NCI-H2029 (cell line): ENCODE data around the gene PCSK1N.
"Not testable (repeated sequence)": the region's sequence is repeated elsewhere in the genome, so short reads cannot be mapped to it uniquely, and the experiment has no call there.

ENCODE experiments used
- DNase-seq: peaks from one replicate; lab custom pipeline; 2025; lab: John Stamatoyannopoulos, UW

PCSK1N gene

DNA sequence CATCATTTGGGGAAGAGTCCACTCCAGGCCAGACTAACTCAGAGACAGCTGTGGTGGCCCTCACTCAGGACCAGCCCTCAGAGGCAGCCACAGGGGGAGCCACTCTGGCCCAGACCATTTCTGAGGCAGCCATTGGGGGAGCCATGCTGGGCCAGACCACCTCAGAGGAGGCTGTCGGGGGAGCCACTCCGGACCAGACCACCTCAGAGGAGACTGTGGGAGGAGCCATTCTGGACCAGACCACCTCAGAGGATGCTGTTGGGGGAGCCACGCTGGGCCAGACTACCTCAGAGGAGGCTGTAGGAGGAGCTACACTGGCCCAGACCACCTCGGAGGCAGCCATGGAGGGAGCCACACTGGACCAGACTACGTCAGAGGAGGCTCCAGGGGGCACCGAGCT is 12.4 kb downstream of the PCSK1N start:
- no peak for DNase-seq

GRCh38 chrX:48819394-48819793 is 16.0 kb downstream of the PCSK1N start:
- DNase-seq: not testable (repeated sequence)

DNA sequence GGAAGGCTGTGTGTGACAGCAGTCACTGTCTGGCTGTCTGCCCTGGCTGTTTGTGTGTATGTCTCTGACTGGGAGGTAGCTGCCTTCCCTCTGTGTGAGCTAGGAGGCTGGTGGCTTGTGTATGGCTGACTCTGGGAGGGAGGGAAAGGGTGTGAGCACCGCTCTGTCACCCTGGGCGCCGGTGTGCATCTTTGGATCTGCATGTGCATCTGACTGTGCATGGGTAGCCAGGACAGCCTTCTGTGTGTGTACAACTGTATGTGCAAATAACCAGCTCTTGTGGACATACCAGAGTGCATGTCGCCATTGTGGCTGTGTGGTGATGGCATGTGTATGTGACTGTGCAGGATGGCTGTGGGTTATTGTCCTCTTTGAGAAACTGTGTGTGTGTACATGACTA is 16.5 kb downstream of the PCSK1N start:
- no peak for DNase-seq

DNA sequence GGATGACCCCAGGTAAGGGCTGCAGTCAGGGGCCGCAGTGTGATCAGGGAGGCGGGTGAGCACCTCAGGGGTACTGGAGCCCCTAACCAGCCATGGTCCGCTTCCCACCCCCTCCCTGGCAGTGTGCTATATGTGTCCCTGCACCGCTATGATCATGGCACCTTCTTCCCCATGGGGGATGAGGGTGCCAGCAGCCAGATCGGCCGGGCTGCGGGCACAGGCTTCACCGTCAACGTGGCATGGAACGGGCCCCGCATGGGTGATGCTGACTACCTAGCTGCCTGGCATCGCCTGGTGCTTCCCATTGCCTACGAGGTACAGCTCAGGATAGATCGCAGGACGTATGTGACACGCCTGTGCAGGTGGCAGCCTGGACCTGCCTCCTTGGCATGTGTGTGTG is 17.3 kb downstream of the PCSK1N start:
- DNase-seq: no peak

DNA sequence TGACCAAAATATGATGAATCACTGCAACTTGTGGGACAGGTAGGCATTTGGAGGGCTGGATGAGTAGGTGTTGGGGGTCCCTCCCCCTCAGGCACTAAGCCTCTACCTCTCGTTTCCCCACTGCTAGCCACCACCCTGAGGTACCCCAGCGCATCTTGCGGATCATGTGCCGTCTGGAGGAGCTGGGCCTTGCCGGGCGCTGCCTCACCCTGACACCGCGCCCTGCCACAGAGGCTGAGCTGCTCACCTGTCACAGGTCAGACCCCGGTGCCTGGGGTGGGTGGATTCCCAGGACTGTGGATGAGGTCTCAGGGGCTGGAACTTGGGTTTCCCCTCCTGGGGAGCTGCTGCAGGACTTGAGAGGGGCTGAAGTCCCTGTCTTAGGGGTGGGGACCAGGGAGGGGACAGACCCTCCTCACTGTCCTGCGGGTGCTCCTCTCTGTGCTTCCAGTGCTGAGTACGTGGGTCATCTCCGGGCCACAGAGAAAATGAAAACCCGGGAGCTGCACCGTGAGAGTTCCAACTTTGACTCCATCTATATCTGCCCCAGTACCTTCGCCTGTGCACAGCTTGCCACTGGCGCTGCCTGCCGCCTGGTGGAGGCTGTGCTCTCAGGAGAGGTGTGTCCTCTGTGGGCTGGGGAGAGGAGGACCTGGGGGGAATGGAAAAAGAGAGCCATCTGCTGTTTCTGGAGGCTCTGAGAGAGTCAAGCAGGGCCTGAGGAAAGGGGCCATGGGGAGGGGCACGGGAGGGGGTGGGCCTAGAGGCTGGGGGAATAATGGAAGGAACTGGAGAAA is 19.2 kb downstream of the PCSK1N start:
- no peak for DNase-seq

DNA sequence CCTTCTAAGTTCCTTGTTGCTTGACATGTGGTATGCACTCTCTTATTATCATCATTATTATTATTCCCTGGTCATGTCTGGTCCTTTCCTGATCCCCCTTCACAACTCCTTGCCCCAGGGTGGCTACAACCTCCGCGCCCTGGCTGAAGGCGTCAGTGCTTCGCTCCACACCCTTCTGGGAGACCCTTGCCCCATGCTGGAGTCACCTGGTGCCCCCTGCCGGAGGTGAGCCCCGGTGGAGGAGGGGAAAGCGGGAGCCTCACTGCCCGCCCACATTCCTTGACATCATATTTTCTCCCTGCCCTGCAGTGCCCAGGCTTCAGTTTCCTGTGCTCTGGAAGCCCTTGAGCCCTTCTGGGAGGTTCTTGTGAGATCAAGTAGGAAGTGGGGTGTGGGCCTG is 20.1 kb downstream of the PCSK1N start:
- no peak for DNase-seq

DNA sequence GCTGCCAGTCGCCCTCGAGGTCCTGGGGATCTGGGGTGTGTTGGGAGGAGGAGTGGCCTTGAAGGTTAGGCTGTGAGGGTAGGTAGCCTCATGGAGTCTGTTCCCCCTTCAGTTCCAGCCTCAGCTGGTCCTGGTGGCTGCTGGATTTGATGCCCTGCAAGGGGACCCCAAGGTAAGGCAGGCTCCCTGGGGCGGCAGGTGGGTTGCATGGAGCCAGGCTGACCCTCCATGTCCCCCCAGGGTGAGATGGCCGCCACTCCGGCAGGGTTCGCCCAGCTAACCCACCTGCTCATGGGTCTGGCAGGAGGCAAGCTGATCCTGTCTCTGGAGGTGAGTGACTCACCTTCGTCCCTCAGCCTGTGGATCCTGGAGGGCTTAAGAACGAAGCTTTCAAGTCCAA is 20.7 kb downstream of the PCSK1N start:
- no peak for DNase-seq

DNA sequence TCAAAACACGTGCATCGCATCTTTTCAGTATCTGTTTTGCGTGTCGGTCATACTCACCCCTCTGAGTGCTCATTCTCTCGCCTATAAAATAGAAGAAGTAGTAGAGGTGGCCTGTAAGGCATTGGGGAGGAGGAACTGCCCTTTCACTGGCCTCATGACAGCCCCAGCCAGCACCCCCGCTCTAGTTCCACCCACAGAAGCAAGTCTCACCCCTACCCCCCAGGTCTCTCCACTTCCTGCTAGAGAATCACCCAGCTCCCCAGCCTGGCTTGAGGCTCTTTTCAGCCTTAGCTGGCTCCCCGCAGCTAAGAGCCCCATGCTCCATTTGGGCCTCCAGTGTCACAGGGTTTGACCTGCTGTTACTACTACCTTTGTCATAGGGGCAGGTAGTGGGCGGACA is 21.8 kb downstream of the PCSK1N start:
- no peak for DNase-seq

GRCh38 chrX:48806081-48806480 is 29.3 kb downstream of the PCSK1N start:
- no peak for DNase-seq

- no peak for DNase-seq
Observed at GRCh38 chrX:48802905-48803200, 32.6 kb downstream of the PCSK1N start.

DNA sequence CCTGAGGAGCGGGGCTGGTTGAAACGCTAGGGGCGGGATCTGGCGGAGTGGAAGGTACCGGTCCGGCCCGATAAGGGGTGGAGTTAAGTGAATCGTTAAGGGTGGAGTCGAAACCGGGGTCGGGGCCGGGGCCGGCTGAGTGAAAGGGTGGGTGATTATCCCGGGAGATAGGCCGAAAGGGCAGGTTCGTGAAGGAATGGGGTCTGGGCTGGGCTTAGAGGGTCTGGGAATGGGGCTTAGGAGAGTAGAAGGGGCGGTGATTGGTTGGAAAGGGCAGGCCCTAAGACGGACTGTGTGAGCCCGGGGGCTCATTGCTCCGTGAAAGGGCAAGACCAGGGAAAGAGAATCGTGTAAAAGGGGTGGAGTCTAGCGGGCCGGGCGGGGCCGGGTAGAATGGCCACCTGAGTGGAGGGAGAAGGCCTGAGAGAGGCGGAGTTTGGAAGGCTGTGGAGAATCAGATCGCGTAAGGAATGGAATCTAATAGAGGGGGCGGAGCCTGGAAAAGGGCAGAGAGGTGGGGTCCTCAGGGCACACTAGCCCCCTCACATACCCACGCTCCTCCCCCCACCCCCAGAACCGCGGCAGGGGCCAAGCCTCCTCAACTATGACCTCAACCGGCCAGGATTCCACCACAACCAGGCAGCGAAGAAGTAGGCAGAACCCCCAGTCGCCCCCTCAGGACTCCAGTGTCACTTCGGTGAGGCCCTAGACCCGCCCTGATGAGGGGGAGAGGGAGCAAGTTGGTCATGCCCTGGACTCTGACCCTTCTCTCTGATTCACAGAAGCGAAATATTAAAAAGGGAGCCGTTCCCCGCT is 33.1 kb downstream of the PCSK1N start:
- DNase-seq: peak; percentile 68

DNA sequence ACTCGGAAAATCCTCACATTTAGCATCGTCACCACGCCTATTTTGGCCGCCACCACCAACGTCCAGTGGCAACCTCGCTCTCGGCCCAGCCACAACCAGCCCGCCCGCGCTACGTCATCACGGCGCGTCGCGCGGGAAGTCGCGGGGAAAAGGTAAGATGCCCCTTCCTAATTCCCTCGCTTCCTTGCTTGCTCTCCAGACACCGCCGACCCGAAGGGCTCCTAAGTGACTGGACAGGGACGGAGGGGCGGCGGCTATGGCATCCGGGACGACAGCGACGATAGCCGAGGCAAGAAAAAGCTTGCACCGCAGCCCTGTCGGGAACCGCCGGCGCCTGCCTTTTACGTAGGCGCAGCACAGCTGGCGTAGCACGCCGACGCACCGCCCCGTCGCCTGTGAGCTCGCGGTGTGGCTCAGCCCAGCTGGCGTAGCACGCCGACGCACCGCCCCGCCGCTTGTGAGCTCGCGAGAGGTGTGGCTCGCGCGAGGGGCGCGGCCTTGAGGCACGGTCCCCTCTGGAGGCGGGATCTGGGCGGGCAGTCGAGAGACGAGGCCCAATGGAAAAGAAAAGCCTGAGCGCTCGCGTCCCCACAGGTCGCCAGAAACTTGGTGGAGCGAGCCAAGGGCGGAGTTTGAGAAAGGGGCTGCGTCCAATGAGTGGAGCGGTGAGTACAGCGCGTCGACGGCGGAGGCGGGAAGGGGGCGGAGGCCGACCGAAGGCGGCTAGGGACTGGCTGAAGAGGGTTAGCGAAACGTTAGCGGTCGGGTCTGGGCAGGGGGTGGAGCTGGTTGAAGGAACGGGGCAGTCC is 33.9 kb downstream of the PCSK1N start, which contains the start of gene HDAC6:
HDAC6 (plus strand) TSS at position 788 of the 809 bp plus-strand sequence. CDS start 626 bp downstream, outside the sequence.
- peak; percentile 96 for DNase-seq

DNA sequence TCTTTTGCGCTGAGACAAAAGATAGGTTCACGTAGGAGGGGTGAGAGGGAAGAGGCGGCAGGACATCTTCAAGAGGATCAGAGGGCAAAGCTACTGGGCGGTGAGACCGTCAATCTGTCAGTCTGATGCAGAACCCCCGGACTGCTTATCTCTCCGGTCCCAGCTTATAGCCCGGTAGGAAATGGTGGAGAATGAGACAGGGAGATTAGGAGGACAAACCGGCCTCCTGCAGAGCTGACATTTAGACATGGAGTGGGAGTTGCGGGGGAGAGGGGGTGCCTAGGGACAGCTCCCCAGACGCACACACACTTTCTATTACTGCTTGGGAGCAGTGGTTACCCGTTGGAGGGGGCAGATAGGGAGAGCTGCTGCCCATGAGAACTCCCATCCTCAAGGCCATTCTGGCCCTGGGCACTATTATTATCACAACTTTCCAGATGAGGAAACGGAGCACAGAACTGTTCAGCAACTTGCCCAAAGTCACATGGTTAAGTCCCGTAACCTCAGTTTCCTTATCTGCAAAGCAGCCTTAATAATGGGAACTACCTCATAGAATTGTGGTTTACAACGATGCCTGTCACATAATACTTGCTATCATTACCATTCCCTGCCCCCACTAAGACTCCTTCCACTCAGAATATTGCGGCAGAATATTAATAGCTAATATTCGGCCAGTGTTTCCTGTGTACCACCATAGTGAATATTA is 34.7 kb downstream of the PCSK1N start:
- no peak for DNase-seq

DNA sequence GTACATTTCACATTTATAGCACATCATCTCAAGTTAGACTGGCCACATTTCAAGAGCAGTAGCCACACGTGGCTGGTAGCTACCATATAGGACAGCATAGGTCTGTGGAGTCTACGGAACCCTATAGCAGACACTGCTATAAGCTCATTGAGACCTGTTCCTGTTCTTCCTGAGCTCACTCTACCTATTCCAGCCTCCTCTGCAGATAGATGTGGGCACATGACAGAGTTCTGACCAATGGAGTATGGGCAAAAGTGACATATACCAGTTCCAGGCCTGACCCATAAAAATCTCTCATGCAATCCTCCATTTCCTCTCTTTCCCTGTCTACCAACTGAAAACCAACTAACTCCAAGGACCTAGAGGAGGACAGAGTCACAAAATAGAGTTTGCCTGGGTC is 37.1 kb downstream of the PCSK1N start:
- no peak for DNase-seq

GRCh38 chrX:48794911-48795515 is 40.4 kb downstream of the PCSK1N start:
- DNase-seq: no peak

DNA sequence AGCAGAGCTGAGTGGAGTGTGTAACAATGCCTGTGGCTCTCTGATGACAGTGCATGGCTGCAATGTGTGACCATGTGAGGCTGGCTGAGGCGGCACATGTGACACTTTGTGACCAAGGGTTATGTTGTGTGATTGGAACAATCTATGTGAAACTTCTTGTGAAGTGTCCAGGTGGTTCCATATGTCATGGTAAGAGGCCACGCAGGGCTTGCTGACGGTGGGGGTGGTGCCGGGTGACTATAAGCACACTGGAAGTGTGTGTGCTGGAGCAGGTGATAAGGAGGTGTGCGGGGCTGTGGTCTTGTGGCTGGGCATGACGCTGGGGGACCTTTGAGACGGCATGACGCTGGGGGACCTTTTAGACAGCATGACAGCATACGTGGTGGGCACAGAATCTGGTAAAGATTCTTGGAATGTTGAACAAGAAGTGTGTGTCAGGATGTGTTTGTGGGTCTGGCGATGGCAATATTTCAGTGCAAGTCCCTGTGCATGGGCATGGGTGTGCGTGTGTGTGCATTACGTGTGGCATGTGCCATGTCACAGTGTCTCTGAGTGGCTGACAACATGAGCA is 41.0 kb downstream of the PCSK1N start:
- DNase-seq: no peak

- no peak for DNase-seq
Observed at GRCh38 chrX:48793935-48794334, 41.5 kb downstream of the PCSK1N start.

- no peak for DNase-seq
Observed at GRCh38 chrX:48792219-48792618, 43.2 kb downstream of the PCSK1N start.

- no peak for DNase-seq
Observed at GRCh38 chrX:48791063-48791820, 44.2 kb downstream of the PCSK1N start.

DNA sequence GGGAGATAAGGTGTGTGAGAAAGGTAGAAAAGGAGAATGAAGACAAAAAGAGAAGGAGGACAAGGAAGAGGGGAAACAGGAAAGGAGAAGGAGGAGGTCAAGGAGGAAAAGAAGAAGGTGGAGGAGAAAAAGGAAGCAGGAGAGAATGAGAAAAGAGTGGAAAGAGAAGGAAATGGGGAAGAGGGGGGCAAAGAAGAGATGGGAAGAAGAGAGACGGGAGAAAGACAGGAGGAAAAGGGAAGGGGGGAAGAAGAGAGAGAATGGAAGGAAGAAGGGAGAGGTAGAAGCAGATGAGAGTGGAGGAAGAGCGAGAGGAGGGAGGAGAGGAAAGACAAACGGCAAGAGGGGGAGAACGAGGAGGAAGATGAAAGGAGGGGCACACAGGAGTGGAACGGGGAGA is 44.9 kb downstream of the PCSK1N start:
- no peak for DNase-seq
